GM19035 (cell line): ENCODE measurements around the gene SPON1.
"Not testable (repeated sequence)": the region's sequence is repeated elsewhere in the genome, so short reads cannot be mapped to it uniquely, and the experiment has no call there.

Source experiments
- ATAC-seq: cut with Tn5 transposase; IDR thresholded peaks from one replicate; pipeline ENCODE4 v1.9.1; 2021; ENCODE audit not compliant: unreplicated experiment

SPON1 gene

DNA sequence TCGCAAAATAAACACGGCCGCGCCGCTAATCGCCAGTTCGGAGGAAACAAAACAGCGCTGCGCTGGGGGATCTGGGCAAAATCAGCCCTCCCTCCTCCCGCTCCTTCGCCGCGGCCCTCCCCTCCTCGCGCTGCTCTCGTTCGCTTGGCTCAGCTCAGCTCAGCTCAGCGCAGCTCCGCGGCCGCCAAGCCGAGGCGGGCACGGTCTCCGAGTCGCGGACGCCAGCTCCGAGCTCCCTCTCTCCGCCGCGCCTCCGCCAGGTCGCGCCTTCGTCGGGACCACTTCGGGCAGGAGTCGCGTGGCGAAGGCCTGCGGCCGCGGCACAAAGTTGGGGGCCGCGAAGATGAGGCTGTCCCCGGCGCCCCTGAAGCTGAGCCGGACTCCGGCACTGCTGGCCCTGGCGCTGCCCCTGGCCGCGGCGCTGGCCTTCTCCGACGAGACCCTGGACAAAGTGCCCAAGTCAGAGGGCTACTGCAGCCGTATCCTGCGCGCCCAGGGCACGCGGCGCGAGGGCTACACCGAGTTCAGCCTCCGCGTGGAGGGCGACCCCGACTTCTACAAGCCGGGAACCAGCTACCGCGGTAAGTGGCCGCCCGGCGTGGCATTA lies at the start of gene SPON1:
TSS of gene SPON1 (plus strand) at position 162 of the 607 bp plus-strand sequence. CDS start at position 344, 182 bp downstream.
- ATAC-seq, result no peak

DNA sequence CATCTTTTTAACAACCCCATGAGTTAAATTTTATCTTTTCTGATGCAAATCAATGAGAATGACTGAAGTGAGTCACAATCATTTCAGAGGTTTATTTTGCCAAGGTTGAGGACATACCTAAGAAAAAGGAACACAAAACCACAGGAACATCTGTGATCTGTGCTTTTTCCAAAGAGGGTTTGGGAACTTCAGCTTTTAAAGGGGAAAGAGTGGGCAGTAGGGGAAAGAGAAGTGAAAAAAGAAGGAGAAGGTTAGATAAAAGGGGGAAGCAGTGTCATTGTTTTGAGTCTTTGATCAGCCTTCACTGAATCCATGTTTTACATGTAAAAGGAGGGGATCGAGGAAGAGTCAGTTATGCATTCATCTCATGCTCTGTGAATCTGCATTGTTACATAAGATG lies 45.3 kb upstream of the SPON1 start:
- ATAC-seq, result no peak

DNA sequence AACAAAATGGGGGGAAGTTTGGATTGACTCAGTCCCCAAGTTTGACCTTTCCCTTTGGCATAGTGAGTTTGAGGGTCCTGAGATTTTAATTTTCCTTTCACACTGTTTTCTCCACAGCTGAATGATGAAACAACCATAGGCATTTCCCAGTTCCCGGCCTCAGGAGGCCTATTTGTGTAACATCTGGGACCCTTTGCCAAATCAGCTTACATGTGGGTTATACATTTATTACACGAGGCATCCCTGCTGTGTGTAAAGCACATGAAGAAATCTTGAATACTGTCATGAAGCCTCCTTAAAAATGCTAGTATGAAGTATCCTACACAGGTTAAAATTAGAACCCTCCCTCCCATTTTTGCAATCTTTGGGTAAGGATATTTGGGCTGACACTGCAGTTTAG lies 44.6 kb upstream of the SPON1 start:
- ATAC-seq, result no peak

DNA sequence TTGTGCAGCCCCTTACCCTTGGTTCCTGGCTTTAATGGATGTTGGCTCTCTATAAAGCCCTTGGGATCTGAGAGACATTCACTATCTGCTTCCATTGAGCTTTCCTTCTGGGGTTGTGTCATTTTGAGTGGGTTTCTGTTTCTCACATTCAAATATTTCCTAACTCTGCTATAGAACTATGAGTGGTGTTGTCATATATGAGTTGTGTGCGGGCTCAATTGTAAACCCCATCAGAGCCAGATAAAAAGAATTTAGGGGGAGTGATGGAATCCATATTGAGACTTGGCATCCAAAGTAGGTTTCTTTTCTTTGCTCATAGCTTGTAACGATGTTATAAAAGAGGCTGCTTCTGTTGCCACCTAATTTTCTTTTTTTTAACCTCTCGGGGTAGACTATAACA lies 41.8 kb upstream of the SPON1 start:
- no peak for ATAC-seq

DNA sequence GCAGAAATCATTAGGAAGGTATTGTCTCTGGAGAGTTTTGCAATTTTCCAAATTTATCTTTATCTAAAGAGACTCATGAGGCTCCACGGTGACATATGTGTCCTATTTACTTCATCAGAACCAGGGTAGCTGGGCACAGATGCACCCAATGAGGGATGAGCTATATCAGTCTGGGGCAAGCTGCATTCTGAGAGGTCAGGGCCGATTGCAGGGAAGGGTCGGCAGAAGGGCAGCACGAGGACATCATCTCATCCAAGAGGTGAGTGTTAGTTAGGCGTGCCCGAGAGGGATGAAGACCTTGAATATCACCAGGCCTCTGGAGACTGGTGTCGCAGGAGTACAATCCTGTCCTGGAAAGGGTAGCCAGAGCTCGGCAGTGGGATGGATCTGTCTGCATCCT lies 41.0 kb upstream of the SPON1 start:
- ATAC-seq, result no peak

DNA sequence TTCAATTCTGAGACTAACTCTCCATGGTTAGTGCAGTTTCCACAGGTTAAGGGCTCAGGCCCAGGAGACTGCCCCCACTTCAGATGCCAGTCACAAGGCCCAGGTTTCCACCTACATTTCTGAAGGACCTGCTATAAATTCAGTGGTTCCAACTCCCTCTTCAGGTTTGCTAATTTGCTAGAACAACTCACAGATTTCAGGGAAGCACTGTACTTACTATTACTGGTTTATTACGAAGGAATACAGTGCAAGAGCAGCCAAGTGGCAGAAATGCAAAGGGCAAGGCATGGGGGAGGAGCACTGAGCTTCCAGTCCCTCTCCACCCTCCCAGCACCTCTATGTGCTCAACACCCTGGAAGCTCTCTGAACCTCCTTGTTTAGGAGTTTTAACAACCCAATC lies 39.3 kb upstream of the SPON1 start:
- no peak for ATAC-seq

DNA sequence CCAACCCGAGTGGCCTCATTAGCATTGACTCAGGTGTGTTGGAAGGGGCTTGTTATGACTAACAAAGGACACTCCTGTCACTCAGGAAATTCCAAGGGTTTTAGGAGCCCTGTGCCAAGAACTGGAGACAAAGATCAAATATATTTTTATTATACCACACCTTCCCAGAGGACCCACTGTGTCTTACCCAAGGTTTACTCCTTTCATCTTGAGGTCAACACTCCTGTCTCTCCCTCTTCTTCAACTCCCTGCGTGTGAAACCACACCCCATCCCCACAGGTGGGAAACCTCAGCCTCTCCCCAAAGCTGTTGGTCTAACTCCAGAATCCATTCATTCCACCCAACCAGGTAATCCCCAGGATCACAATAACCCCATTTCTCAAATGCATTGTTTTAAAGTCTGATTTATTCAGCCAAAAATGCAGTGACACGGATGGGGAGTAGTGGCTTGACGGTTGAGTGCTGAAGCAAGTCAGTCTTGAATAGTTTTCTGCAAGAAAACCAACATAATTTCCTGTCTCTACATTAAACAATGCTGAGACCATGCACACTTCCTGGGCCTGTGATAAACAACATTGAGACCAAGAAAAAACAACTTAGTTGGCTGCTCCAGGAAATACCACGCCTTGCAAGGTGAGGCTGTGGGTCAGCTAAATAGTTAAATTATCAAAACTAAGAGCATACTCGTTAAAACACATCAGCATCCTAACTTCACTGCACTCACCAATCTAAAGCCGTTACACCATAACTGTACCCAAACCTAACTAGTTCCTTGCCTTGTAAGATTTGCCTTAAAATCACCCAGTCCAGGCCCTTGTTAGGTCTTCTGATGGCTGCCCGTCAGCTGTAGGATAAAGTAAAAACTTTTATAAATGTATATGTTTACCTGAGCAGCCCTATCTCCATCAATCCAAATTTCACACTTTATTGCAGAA lies 38.5 kb upstream of the SPON1 start:
- no peak for ATAC-seq

DNA sequence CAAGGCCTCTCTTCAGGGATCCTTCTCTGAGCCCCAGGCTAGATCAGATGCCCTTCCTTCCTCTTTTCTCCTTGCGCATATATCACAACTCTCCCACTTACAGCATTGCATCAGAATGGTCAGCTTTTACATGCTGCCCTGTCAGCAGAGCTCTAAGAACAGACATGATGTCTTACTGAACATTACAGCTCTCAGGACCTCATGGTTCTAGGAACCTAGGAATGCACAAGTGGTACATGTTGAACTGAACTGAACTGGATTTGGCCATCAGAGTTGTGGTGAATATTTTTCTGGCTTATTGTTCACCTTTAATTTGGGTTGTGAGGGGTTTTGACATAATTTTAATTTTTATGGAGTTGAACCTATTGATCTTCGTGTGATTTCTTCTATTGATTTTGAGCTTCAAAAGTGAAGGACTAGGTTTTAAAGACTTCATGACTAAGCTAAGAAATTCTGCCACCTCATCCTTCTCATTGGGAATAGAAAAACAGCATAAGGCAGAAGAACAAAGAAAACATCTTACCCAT lies 37.7 kb upstream of the SPON1 start:
- ATAC-seq, result no peak

DNA sequence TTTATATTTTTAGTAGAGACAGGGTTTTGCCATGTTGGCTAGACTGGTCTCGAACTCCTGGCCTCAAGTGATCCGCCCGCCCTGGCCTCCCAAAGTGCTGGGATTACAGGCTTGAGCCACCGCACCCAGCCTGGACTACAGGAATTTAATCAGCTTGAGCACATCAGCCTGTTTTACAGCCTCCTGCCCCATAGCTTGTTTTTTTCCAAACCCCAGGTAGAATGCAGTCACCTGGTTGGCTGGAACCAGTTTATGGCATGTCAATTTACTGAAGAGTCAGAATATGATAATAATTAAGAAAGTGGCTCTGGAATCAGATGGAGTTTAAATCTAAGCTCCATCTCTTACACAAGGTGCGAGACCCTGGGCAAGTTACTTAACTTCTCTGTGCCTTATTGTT lies 36.2 kb upstream of the SPON1 start:
- not testable (repeated sequence) for ATAC-seq

DNA sequence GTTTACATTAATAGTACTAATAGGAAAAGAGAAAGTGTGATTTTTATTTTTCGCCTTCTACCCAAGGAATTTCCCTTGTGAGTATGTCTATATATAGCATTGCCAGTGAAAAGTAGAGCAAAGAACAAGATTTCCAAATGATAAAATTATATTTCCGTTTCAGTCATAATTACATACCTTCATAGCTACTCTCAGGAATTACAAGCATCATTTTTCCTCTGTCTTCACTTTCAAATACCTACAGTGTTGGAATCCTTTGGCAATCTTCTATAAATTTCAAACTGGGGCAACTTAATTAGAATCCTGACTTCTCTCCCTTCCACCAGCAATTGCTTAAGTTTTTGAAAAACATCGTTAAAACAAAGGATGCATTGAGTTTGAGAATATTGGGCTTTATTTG lies 35.5 kb upstream of the SPON1 start:
- no peak for ATAC-seq

DNA sequence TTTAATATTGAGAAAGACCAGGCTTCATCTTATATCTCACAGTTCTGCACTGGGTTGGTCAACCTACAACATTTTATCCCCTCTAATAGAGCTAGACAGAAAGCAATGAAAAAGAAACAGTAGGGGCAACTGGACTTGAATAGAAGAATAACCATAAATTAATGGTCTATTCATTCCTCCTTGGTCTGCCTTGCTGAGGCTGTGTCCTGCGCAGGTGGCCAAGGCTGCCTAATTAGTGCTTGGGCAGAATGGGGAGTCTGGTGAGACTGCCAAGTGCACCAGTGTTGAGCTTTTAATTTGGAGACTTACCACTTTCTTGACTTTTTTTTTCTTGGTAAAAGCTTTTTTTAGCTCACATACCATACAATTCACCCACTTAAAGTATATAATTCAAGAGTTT lies 35.0 kb upstream of the SPON1 start:
- no peak for ATAC-seq

DNA sequence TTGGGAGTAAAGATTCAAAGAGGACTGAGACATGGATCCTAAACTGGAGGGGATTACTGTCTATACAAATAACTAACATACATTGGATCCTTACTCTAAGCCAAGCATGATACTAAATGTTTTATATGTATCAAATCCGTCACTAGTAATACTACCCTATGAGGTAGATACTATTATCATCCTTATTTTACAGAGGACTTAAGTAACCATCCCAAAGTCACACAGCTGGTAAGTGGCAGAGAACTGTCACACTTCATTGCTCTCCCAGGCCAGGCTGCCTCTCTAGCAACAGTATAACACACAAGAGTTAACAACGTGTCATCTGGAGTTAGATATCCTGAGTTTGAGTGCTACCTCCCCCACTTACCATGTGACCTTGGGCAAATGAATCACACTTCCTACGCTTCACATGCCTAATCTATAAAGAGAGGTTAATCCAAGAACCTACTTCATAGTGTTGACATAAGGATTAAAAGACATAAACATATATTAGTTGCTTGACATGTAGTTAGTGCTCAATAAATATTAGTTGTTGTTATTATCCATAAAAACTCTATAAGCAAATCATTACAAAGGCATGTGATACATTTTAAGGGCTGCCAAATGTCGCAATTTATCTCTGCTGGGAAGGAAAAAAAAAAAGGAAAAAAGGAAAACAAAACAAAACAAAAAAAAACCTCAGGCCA lies 33.8 kb upstream of the SPON1 start:
- ATAC-seq, result no peak

DNA sequence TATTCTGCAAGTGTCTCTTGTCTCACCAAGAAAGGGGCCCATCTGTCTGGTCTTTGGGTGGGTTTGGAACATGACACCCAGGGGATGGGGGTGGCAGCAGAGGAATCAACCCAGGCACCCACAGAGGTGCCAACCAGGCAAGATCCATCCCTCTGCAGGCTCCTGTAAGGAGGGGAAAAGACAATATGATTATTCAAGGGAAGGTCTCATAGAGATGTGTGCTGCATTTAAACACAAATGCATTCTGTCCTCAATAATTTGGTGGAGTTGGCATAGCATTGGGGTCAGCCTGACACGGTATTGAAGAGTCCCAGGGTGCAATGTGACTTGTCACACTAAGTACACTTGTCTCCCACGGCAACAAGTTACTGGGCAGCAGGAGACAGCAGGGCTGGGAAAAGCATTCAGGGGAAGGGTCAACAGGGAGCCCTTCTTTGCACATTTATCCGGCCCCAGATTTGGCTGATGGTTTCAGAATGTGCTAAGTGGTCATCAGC lies 33.1 kb upstream of the SPON1 start:
- ATAC-seq, result no peak

DNA sequence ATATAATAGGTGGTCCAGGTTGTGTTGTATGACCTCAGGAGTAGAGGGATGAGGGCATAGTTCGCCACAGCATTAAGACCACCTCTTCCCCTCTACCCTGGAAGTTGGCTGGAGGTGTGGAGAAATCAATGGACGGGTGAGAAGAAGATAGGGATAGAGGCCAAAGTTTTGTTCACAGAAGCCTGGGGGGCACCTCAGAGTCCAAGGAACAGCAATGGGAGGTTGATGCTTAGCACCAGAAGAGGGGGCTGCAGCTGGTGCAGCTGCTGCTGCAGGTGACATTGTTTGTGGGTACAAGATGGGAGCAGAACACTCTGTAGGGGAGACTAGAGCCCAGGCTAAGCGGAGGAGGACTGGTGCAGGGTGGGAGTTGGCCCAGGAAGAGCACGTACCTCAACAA lies 31.2 kb upstream of the SPON1 start:
- ATAC-seq, result no peak

DNA sequence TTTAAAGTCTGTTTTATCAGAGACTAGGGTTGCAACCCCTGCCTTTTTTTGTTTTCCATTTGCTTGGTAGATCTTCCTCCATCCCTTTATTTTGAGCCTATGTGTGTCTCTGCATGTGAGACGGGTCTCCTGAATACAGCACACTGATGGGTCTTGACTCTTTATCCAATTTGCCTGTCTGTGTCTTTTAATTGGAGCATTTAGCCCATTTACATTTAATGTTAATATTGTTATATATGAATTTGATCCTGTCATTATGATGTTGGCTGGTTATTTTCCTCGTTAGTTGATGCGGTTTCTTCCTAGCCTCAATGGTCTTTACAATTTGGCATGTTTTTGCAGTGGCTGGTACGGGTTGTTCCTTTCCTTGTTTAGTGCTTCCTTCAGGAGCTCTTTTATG lies 25.4 kb upstream of the SPON1 start:
- ATAC-seq, result not testable (repeated sequence)

DNA sequence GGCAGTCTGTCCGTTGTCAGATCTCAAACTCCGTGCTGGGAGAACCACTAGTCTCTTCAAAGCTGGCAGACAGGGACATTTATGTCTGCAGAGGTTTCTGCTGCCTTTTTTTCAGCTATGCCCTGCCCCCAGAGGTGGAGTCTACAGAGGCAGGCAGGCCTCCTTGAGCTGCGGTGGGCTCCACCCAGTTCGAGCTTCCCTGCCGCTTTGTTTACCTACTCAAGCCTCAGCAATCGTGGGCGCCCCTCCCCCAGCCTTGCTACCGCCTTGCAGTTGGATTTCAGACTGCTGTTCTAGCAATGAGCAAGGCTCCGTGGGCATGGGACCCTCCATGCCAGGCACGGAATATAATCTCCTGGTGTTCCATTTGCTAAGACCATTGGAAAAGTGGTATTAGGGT lies 23.7 kb upstream of the SPON1 start:
- ATAC-seq, result not testable (repeated sequence)

DNA sequence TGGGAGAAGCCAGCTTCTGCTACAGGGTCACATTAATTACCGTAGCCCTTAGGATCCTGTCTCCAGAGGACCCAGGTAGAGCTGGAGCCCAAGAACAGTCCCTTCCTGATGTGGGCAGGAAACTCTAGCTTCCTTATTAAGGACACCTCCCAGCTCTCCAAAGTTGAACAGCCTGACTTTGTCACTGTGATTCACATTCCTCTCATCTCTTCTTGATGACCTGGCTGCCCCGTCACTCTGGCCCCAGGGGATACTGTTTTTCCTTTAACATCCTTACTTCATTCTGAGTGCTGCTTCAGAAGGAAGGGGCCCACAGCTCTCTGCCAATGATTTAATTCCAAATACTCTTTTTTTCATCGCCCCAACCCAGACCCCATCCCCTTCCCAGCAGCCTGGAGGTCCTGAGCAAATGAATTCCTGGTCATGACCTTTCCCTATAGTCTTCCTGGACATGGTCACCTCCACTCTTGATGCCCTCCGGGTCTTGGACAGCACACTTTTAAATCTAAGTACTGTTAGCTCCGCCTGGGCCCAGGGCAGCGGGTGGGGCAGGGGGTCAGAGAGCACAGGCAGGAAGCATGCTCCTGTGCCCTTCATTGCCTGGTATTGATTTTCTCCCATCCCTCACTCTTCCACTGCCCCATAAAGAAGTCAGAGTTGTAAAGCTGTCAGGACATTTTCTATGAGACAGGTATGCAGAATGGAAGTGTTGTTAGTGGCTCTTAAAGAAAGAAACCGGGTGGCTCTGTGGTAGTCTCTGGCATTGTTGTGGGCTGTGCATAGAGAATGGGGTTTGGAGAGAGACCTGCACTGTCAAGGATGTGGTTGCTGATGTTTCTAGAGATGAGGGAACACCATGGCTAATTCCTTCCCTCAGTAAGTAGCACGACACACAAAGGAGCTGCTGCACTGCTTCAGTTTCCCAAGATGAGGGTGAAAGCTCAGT lies 22.3 kb upstream of the SPON1 start:
- ATAC-seq, result no peak

DNA sequence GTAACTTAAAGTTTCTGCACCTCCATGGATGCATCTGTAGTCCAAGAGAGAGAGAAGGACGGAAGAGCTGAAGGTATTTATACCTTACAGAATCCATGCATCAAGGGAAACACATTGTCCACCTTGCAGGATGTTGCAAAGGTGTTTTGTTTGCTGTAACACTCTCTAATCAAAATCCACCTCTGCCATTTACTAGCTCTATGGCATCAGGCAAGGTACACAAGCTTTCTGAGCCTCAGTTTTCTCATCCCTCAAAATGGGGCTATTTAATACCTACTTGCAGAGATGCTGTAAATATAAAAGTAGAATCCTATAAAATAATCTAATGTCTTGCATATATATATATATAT lies 21.6 kb upstream of the SPON1 start:
- ATAC-seq, result no peak

DNA sequence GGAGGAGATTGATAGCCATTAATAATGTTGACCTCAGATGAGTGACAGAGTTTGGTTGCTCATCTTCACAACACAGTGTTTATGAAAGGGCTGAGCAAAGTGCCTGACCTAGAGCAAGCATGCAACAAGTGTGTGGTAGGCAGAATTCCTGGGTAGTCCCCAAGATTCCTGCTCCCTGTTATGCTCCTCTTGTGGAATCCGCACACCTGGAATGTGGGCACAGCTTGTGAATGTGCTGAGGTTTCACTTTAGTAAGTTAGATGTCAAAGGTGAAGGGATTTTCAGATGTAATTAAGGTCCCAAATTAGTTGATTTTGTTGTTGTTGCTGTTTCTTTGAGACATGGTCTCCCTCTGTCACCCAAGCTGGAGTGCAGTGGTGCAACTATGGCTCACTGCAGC lies 20.7 kb upstream of the SPON1 start:
- no peak for ATAC-seq

DNA sequence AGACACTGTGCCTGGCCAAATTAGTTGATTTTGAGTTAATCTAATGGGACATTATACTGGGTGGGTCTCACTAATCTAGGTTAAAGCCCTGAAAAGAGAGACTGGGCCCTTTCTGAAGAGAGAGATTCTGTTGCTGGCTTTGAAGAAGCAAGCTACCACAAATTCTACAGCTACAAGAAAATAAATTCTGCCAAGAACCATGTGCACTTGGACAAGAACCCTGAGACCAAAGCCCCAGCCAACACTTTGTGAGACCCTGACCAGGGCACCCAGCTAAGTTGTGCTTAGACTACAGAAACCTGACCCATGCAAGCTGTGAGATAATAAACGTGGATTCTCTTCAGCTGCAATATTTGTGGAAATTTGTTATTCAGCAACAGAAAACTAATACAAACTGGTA lies 20.1 kb upstream of the SPON1 start:
- ATAC-seq, result no peak
